H54 (cell line): Measurements from ENCODE around the gene HBG2.
A peak's percentile ranks its signal among the peaks of the same experiment; 100 is the strongest.

Experiments
- DNase-seq: peaks from one replicate; pipeline ENCODE4 v3.0.0; 2011; ENCODE audit warnings: low spot score, mixed read lengths; ENCODE audit not compliant: insufficient read length
- FAIRE-seq: peaks from 3 replicates; lab custom pipeline; 2011; peaks lifted over from hg19 to GRCh38; lab: Jason Lieb, UNC
- POLR2A ChIP-seq: IDR thresholded peaks from 2 replicates; pipeline ENCODE4 v1.6.1; 2011; ENCODE audit warnings: low read depth, mild to moderate bottlenecking, low read length

Gene HBG2

DNA sequence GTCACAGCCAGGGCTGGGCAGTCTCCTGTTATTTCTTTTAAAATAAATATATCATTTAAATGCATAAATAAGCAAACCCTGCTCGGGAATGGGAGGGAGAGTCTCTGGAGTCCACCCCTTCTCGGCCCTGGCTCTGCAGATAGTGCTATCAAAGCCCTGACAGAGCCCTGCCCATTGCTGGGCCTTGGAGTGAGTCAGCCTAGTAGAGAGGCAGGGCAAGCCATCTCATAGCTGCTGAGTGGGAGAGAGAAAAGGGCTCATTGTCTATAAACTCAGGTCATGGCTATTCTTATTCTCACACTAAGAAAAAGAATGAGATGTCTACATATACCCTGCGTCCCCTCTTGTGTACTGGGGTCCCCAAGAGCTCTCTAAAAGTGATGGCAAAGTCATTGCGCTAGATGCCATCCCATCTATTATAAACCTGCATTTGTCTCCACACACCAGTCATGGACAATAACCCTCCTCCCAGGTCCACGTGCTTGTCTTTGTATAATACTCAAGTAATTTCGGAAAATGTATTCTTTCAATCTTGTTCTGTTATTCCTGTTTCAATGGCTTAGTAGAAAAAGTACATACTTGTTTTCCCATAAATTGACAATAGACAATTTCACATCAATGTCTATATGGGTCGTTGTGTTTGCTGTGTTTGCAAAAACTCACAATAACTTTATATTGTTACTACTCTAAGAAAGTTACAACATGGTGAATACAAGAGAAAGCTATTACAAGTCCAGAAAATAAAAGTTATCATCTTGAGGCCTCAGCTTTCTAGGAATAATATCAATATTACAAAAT, 33.7 kb upstream of the HBG2 start:
- FAIRE-seq (peak; percentile 85), DNase-seq (no peak)
- TF ChIP-seq POLR2A = no peak

DNA sequence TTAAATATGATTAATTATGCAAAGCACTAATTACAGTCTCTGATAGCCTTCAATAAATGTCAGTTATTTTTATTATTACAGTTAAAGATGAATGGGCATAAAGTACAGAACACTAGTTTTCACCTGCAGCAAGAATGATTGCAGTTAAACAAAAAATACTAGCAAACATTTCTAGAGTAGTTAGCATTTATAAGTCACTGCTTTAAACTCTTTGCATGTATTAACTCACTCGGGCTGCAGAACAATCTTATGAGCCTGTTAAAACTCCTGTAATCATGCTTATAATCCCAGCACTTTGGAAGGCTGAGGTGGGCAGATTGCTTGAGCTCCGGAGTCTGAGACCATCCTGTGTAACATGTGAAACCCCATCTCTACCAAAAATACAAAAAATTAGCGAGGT, 32.3 kb upstream of the HBG2 start:
- DNase-seq = no peak
- no peak for FAIRE-seq
- TF ChIP-seq POLR2A = no peak

DNA sequence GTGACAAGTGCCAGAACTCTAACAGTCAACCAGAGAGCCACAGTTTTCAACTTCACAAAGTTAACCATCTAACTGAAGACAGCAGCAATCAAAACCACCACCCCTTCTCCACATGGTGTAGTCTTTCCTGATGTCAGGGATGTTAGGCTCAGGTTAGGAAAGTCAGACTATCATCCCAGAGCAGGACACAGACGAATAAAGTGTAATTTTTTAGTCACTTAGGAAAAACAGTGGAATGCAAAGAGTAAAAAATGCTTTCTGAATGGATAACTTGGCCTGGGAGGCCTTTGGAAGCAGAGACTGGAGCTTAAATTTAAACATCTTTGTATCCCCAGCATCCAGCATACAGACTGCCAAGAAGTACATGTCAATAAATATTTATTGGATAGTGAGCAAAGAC, 31.8 kb upstream of the HBG2 start:
- FAIRE-seq = no peak
- TF ChIP-seq POLR2A = no peak
- no peak for DNase-seq

DNA sequence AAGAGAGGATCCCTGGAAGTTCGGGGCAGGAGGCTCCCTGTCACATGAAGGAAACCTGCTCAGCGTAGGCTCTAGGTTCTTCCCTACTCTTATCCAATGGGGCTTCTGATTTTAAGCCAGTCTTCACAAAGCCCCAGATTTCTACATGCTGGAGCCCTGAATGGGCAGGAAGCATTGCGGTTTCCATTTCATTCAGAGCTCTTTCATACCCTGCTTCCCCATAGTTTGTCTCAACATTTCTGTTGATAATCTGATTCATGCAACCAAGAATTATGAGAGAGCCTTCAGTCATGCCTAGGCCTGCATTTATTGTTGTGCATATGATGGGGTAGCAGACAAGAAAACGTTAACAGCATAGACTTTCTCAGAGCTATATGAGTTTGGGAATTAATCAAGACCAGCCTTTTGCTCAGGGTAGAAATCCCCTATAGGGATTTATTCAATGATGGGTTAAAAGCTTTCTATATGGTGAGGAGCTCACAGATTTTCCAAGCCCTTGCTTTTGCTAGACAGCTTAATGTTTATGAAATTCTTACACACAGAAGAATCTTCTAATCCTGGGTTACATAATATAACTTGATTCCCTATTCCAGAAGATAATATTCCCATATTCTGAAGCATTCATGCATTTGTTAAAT, 31.2 kb upstream of the HBG2 start:
- DNase-seq = no peak
- TF ChIP-seq POLR2A = no peak
- no peak for FAIRE-seq

DNA sequence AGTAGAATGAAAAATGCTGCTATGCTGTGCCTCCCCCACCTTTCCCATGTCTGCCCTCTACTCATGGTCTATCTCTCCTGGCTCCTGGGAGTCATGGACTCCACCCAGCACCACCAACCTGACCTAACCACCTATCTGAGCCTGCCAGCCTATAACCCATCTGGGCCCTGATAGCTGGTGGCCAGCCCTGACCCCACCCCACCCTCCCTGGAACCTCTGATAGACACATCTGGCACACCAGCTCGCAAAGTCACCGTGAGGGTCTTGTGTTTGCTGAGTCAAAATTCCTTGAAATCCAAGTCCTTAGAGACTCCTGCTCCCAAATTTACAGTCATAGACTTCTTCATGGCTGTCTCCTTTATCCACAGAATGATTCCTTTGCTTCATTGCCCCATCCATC, 30.1 kb upstream of the HBG2 start:
- TF ChIP-seq POLR2A = no peak
- FAIRE-seq = no peak
- no peak for DNase-seq

DNA sequence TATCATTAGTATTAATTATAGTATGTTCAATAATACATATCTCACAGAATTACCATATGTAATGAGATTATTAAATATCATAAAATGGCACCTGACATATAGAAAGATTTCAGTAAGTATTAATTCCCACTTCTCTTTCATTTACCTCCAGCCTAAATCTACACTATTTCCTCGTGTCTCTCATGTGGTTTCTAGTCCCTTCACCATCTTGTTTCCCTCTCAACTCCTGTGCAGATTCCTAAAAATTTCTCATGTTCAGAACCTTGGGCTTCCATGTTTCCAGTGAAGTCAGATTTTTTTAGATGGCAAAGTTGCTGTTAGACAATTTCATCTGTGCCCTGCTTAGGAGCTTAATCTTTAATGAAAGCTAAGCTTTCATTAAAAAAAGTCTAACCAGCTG, 29.3 kb upstream of the HBG2 start:
- TF ChIP-seq POLR2A = no peak
- DNase-seq = no peak
- FAIRE-seq = no peak

DNA sequence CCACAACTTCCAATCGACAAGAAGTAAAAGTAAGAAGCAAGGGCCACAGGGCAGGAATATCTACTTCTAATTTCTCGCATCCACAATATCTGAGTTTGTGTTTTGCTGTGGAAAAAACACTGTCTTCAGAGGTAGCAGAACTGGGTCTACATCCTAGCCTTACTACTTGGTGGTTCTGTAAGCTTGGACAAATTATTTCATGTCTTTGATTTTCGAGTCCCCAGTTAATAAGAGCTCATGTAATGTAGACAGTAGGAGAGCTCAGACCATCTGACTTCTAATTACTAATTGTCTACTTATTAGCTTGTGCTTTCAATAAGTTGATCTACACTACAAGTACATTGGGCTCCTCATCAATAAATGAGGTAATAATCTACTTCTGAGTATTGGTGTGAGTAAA, 28.5 kb upstream of the HBG2 start:
- no peak for TF ChIP-seq POLR2A
- FAIRE-seq (no peak), DNase-seq (no peak)

DNA sequence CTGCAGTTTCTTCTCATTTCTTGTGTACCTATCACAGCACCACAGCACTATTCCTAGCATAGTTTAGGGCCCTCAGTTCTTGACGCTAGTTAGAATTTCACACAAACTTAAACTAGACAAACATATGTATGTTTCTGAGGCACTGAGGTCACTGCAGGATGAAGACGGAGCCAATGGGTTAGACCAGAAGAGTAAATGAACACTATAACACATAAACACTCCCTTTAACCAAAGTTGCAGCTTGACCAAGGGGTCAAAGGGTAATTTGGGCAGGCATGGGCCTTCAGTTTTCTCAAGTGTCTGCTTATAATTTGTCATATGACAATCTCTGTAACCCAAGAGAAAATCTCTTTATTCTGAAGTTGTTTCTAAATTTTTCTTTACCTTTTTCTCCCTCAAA, 28.0 kb upstream of the HBG2 start:
- TF ChIP-seq POLR2A = no peak
- FAIRE-seq (no peak), DNase-seq (no peak)

DNA sequence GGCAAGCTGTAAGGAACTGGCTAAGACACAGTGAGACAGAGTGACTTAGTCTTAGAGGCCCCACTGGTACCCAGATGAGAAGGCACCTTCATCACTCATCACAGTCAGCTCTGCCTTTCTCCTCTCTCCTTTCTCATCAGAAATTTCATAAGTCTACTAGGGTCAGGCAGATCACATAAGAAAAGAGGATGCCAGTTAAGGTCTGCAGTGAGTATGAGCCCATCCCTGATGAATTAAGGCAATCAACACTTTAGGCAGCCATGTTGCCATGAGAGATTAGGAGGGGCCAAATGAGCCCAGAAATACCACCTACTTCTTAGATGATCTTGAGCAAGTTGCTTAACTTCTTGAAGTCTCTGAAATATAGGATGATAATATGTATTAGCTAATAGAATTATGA, 27.0 kb upstream of the HBG2 start:
- FAIRE-seq = no peak
- DNase-seq = no peak
- TF ChIP-seq POLR2A = no peak

DNA sequence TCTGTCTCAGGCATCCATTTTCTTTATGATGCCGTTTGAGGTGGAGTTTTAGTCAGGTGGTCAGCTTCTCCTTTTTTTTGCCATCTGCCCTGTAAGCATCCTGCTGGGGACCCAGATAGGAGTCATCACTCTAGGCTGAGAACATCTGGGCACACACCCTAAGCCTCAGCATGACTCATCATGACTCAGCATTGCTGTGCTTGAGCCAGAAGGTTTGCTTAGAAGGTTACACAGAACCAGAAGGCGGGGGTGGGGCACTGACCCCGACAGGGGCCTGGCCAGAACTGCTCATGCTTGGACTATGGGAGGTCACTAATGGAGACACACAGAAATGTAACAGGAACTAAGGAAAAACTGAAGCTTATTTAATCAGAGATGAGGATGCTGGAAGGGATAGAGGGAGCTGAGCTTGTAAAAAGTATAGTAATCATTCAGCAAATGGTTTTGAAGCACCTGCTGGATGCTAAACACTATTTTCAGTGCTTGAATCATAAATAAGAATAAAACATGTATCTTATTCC, 26.1 kb upstream of the HBG2 start:
- TF ChIP-seq POLR2A = no peak
- FAIRE-seq (peak; percentile 100), DNase-seq (peak; percentile 88)

DNA sequence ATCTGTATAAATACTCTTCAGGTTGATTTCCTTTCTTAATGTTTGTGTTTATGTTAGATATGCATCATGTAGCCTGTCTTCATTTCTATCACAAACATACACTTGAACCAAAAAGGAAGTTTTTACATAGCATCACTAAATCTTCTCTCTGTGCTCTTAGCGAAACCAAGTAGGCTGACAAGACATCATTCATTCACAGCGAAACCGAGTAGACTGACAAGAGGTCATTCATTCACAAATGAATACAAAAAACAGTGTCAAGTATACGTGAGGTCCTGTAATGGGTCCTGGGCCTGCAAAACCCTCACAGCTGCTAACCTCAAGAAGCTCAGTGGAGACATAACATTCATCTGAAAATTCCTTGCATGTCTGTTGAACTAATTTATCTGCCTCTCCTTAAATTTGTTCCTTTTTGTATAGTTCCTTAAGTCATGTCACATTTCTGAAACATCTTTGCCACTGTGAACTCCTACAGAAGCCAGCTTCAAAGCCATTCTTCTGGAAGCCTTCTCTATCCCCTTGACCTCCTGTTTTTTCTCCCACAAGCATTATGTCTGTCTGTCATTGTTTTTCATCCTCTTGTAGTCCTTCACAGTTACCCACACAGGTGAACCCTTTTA, 25.0 kb upstream of the HBG2 start:
- no peak for TF ChIP-seq POLR2A
- DNase-seq (no peak), FAIRE-seq (peak; percentile 68)

DNA sequence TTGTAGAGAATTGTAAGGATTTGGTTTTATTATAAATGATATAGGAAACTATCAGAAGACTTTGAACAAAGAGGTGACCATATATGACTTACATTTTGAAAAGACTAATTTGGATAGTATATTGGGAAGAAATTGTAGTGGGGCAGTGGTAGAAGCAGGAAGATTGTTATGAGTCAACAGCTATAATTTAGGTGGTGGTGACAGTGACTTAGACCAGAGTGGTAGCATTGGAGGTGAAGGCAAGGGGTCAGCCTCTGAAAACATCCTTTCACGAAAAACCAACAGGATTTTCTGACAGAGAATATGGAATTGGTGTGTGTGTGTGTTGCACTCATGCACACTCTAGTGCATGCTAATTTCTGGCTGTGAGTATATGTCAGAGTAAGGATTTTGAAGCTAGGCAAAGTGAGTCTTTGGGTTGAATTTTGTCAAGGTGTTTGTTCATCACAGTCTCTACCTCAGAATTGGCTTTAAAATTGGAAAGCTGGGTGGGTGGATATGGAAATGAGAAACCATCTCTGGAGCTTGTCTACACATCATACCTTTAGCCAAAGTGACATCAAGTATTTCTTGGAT, 23.3 kb upstream of the HBG2 start:
- DNase-seq (no peak), FAIRE-seq (peak; percentile 72)
- no peak for TF ChIP-seq POLR2A

DNA sequence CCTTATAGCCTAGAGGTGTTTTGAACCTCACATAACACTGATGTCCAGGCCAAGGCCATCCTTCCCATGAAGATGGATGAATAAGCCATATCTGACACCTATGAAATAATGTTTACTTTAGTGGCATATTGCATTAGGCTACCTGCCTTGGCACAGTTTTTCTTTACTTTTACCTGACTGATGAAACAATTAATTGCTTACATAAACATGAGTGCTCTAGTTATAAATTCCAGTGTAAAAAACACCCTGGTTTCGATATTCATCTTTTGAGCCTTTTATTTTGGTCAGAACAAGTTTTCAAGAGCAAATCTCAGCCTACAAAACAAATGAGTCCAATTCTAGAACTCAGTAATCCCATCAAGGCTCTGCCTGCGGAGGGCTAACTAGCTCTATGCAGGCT, 22.1 kb upstream of the HBG2 start:
- FAIRE-seq = no peak
- TF ChIP-seq POLR2A = no peak
- DNase-seq = no peak
